PFSK-1 (cell line): ENCODE measurements around the gene GABARAP.
A peak's percentile ranks its signal among the peaks of the same experiment; 100 is the strongest.

Source experiments
- FOXP2 ChIP-seq: optimal IDR thresholded peaks from 2 replicates; pipeline ENCODE3; 2011; ENCODE audit warnings: borderline replicate concordance, control low read depth, inconsistent platforms; ENCODE audit not compliant: insufficient read depth; ENCODE audit errors: extremely low read length, extremely low read depth
- POLR2AphosphoS5 ChIP-seq: IDR thresholded peaks from 2 replicates; pipeline ENCODE4 v1.6.1; 2012; ENCODE audit warnings: low read depth, mild to moderate bottlenecking, control low read depth, low read length, moderate library complexity
- SIN3A ChIP-seq: IDR thresholded peaks from 2 replicates; pipeline ENCODE4 v1.6.1; 2012; ENCODE audit warnings: mild to moderate bottlenecking, low read length, moderate library complexity, borderline replicate concordance; ENCODE audit not compliant: insufficient read depth
- TAF1 ChIP-seq: IDR thresholded peaks from 2 replicates; pipeline ENCODE4 v1.6.1; 2012; ENCODE audit warnings: low read length, control low read depth, borderline replicate concordance; ENCODE audit not compliant: insufficient read depth
- TF ChIP-seq, protein P1 (sequence below), 2 experiments: IDR thresholded peaks; 2 replicates each; pipeline versions ENCODE4 v1.6.1 to v1.8.0; 2011 to 2012; ENCODE audit warnings: low read depth in 2 of 2, low read length in 2 of 2, control low read depth in 1 of 2, inconsistent platforms in 1 of 2, mild to moderate bottlenecking in 1 of 2, moderate library complexity in 1 of 2; ENCODE audit not compliant: insufficient read depth in 1 of 2

Gene GABARAP

DNA sequence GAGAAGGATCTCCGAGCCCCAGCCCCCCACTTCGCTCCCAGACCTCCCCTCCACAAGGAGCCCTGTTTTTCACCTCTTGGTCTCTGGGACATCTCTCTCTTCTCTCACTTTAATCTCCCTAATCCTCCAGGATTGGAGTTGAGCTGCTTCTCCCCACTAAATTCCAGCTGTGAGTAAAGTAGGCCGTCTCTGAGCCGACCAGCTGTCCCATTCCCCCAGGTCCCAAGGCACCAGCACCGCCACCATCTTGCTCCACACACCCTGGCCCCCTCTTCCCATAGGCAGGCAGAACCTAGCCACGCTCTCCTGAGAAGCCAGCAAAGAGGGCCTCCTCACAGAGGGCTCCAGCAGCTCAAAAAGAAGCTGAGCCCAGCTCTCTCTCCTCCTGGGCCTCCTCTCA, 23.5 kb downstream of the GABARAP start:
- TF ChIP-seq SIN3A, result no peak
- TF ChIP-seq TAF1, result no peak
- TF ChIP-seq POLR2AphosphoS5, result no peak
- TF ChIP-seq, protein P1, sequence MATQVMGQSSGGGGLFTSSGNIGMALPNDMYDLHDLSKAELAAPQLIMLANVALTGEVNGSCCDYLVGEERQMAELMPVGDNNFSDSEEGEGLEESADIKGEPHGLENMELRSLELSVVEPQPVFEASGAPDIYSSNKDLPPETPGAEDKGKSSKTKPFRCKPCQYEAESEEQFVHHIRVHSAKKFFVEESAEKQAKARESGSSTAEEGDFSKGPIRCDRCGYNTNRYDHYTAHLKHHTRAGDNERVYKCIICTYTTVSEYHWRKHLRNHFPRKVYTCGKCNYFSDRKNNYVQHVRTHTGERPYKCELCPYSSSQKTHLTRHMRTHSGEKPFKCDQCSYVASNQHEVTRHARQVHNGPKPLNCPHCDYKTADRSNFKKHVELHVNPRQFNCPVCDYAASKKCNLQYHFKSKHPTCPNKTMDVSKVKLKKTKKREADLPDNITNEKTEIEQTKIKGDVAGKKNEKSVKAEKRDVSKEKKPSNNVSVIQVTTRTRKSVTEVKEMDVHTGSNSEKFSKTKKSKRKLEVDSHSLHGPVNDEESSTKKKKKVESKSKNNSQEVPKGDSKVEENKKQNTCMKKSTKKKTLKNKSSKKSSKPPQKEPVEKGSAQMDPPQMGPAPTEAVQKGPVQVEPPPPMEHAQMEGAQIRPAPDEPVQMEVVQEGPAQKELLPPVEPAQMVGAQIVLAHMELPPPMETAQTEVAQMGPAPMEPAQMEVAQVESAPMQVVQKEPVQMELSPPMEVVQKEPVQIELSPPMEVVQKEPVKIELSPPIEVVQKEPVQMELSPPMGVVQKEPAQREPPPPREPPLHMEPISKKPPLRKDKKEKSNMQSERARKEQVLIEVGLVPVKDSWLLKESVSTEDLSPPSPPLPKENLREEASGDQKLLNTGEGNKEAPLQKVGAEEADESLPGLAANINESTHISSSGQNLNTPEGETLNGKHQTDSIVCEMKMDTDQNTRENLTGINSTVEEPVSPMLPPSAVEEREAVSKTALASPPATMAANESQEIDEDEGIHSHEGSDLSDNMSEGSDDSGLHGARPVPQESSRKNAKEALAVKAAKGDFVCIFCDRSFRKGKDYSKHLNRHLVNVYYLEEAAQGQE (IDR thresholded peaks at IDR 0.05; ENCODE audit: insufficient read depth in 1 of 2, low read depth in 2 of 2, low read length in 2 of 2), result no peak

DNA sequence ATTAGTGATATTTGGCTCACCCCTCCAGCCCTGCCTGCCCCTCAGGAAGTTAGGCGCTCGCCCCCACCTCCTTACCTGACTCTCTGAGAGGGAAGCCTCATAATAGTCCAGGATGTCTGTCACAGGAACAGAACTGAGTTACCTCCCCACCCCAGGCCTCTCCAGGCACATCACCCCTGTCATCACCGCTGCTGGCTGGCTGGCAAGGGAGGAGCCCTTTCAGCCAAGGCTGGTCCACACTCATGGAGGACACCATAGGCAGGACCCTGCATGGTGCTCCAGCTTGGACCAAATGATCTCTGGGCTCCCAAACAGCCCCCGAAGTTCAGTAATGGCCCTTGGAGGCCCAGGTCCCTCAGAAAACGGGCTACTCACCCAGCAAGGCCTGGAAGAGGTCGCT, 24.1 kb downstream of the GABARAP start:
- TF ChIP-seq TAF1 (no peak), POLR2AphosphoS5 (no peak), SIN3A (no peak), FOXP2 (no peak)
- TF ChIP-seq, protein P1 (IDR thresholded peaks at IDR 0.05; ENCODE audit: insufficient read depth in 1 of 2, low read depth in 2 of 2, low read length in 2 of 2), result no peak

DNA sequence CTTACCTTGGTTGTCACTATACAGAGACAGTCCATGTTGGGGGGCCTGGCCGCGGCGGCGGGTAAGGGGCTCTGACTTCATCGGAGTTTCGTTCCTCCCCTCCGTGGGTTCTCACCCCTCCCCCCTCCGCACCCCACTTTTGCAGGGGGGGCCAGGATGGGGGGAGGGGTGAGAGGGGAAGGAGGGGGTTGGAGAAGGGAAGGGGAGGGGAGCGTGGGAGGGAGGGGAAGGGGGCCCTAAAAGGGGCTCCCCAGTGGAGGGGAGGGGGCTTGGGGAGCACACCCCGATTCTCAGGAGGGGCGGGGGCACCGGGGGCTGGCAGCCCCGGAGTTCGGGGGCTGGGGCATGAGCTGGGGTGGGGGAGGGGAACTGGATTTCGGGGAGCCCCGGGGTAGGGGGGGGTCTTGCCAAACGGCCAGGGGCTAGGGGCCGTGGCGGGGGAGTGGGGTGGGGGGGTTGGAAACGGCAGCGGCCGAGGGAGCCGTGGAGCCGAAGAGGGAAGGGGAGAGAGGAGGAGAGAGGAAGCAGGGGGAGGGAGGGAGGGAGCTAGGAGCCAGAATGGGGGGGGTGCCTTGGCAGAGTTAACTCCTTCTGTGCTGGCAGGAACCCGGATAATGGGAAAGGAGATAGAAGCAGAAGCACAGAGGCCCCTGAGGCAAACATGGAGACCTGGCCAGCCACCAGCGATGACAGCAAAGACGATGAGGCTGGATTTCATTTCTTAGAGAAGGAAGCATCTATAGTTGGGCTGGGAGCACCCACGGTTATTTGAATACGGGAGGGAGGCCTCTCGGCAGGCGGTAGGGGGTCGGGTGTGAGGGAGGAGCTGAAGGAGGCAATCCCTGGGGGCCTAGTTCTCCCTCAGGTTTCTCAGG, 24.9 kb downstream of the GABARAP start:
- no peak for TF ChIP-seq FOXP2
- TF ChIP-seq, protein P1 (IDR thresholded peaks at IDR 0.05; ENCODE audit: insufficient read depth in 1 of 2, low read depth in 2 of 2, low read length in 2 of 2), result no peak
- TF ChIP-seq TAF1, result no peak
- no peak for TF ChIP-seq SIN3A
- no peak for TF ChIP-seq POLR2AphosphoS5

DNA sequence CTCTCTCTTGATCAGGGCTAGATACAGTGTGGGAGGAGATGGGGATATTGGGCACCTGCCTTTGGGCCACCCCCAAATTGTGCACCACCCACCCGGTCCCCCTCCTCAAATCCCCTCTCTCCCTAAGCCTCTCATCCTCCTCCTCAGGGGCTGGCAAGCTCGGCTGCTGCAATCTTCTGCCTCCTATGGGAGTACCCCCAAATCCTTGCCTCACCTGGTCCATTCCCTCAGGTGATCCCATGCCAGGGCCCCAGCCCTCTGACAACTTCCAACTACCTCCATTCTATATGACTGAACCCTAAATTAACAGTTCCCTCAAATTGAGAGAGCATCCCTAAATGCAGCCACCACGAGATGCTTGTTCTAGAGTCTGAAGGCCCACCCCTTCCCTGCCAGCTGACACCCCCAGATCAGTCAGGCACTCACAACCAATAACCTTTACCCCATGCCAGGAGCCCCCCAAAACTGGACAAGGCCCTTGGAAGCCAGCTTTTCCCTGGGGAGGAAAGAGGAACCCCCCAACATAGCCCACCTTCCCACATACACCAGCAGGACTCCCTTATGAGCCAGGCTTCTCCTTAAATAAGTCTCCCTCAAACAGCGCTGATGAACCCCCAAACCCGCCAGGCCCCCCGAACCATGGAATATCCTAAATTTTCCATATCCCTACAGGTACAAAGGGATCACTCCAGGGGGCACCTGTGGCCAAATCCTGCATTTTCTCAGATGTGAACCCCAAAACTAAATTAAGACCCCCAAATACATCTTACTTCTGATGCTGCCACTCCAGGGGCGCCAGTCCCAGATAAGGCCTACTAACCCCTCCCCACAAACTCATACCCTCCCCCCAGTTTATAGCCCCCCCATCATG, 25.8 kb downstream of the GABARAP start:
- TF ChIP-seq TAF1, result 0 out of 2 replicates have a peak, but pooled peaks have one; percentile 14
- no peak for TF ChIP-seq POLR2AphosphoS5
- TF ChIP-seq SIN3A, result no peak

DNA sequence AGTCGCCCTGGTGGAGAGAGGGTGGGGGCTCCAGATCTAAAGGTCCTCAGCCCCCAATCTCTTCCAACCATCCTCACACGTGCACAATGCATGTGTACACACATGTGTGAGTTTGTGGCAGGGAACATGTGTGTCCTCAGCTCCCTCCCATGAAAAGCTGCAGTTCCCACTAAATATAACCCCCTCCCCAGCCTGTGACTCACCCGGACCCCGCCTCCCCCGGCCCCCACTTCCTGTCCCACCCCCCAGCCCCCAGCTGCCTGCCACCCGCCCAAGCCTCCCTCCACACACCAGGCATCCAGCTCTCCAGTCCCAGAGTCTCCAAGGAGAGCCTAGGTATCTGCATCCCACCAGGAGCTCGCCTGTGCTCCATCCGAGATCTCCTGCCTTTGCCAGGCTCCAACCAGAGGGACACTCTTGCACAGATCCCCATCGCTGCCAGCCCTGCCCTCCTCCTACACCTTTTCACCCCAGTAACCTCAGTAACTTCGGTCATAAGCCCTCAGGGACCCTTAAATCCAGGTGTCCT, 26.5 kb downstream of the GABARAP start:
- TF ChIP-seq, protein P1 (IDR thresholded peaks at IDR 0.05; ENCODE audit: insufficient read depth in 1 of 2, low read depth in 2 of 2, low read length in 2 of 2), result no peak
- TF ChIP-seq SIN3A (no peak), FOXP2 (no peak), TAF1 (peak; percentile 50; the same call in 1 of the 2 replicates), POLR2AphosphoS5 (no peak; the same call in 1 of the 2 replicates)
